HG03442 (cell line): Measurements from ENCODE around the gene MACROD2.
"Not testable (repeated sequence)": the region's sequence is repeated elsewhere in the genome, so short reads cannot be mapped to it uniquely, and the experiment has no call there.

Experiments
- ATAC-seq: cut with Tn5 transposase; IDR thresholded peaks from one replicate; pipeline ENCODE4 v1.9.1; 2021; ENCODE audit warnings: mild to moderate bottlenecking, moderate library complexity; ENCODE audit not compliant: unreplicated experiment

Gene MACROD2

GRCh38 chr20:14960831-14961230, 965.5 kb downstream of the MACROD2 start:
- no peak for ATAC-seq

GRCh38 chr20:14963262-14963663, 967.9 kb downstream of the MACROD2 start:
- ATAC-seq = no peak

- ATAC-seq = no peak
These were observed 970.9 kb downstream of the MACROD2 start for GRCh38 chr20:14966203-14966602.

GRCh38 chr20:14966808-14967207, 971.5 kb downstream of the MACROD2 start:
- ATAC-seq = no peak

GRCh38 chr20:14972256-14972655, 976.9 kb downstream of the MACROD2 start:
- no peak for ATAC-seq

GRCh38 chr20:14972690-14973089, 977.4 kb downstream of the MACROD2 start:
- ATAC-seq = no peak

GRCh38 chr20:14979453-14979986, 984.2 kb downstream of the MACROD2 start:
- ATAC-seq = no peak

- ATAC-seq = not testable (repeated sequence)
These were observed 986.2 kb downstream of the MACROD2 start for GRCh38 chr20:14981486-14981885.

GRCh38 chr20:14982324-14982723, 987.0 kb downstream of the MACROD2 start:
- ATAC-seq = not testable (repeated sequence)

- no peak for ATAC-seq
These were observed 989.0 kb downstream of the MACROD2 start for GRCh38 chr20:14984305-14984704.

- ATAC-seq = no peak
These were observed 989.7 kb downstream of the MACROD2 start for GRCh38 chr20:14984768-14985622.

GRCh38 chr20:14986026-14986655, 990.8 kb downstream of the MACROD2 start:
- ATAC-seq = no peak

- ATAC-seq = no peak
These were observed 991.3 kb downstream of the MACROD2 start for GRCh38 chr20:14986656-14987055.

GRCh38 chr20:14989535-14990290, 994.4 kb downstream of the MACROD2 start:
- ATAC-seq = no peak

- ATAC-seq = no peak
These were observed 995.7 kb downstream of the MACROD2 start for GRCh38 chr20:14991023-14991422.

GRCh38 chr20:14992153-14992552, 996.8 kb downstream of the MACROD2 start:
- no peak for ATAC-seq

- ATAC-seq = no peak
These were observed 997.6 kb downstream of the MACROD2 start for GRCh38 chr20:14992961-14993360.

GRCh38 chr20:14996883-14997672, 1001.8 kb downstream of the MACROD2 start:
- no peak for ATAC-seq

GRCh38 chr20:14997791-14998190, 1002.5 kb downstream of the MACROD2 start:
- ATAC-seq = no peak

- no peak for ATAC-seq
These were observed 1010.1 kb downstream of the MACROD2 start for GRCh38 chr20:15005300-15005986.
